WTC11 (cell line): ENCODE measurements around the gene KLHL25.

Experiments used
- CREB1 ChIP-seq: sonication (generic); formaldehyde crosslinking; IDR thresholded peaks from 2 replicates; pipeline ENCODE4 v1.8.0; 2023; ENCODE audit warnings: mild to moderate bottlenecking, missing genetic modification reagents
- ETV6 ChIP-seq: sonication (generic); formaldehyde crosslinking; IDR thresholded peaks from 2 replicates; pipeline ENCODE4 v1.8.1; 2022; ENCODE audit warnings: mild to moderate bottlenecking, missing genetic modification reagents
- GABPB1 ChIP-seq: sonication (generic); formaldehyde crosslinking; IDR thresholded peaks from 2 replicates; pipeline ENCODE4 v1.8.1; 2023; ENCODE audit warnings: mild to moderate bottlenecking, missing genetic modification reagents
- GTF2I ChIP-seq: fragments of 250-450 bp; sonication (Bioruptor Pico); conservative IDR thresholded peaks from 2 replicates; pipeline ENCODE4 v1.4.0; 2021; ENCODE audit warnings: mild to moderate bottlenecking
- NR1H2 ChIP-seq: sonication (generic); formaldehyde crosslinking; IDR thresholded peaks from 2 replicates; pipeline ENCODE4 v1.9.0; 2021; ENCODE audit warnings: mild to moderate bottlenecking, moderate library complexity, missing genetic modification reagents
- NR3C1 ChIP-seq: sonication (generic); formaldehyde crosslinking; conservative IDR thresholded peaks from 2 replicates; pipeline ENCODE4 v1.8.1; 2023; ENCODE audit warnings: low read depth, mild to moderate bottlenecking, missing genetic modification reagents
- SP1 ChIP-seq: sonication (generic); formaldehyde crosslinking; conservative IDR thresholded peaks from 2 replicates; pipeline ENCODE4 v1.8.1; 2022; ENCODE audit warnings: missing genetic modification reagents
- ZBTB21 ChIP-seq: sonication (generic); formaldehyde crosslinking; IDR thresholded peaks from 2 replicates; pipeline ENCODE4 v1.8.1; 2023; ENCODE audit warnings: mild to moderate bottlenecking, missing genetic modification reagents, borderline replicate concordance
- ZNF416 ChIP-seq: fragments of 250-450 bp; sonication (Bioruptor Pico); IDR thresholded peaks from 2 replicates; pipeline ENCODE4 v1.9.0; 2021; ENCODE audit warnings: mild to moderate bottlenecking, inconsistent platforms
- TF ChIP-seq, protein P1 (sequence below): fragments of 200-600 bp; IDR thresholded peaks from 2 replicates; pipeline ENCODE4 v1.8.0; 2022; ENCODE audit warnings: antibody characterized with exemption
- TF ChIP-seq, protein P2 (sequence below): sonication (generic); formaldehyde crosslinking; IDR thresholded peaks from 2 replicates; pipeline ENCODE4 v1.8.0; 2023; ENCODE audit warnings: mild to moderate bottlenecking, missing genetic modification reagents

DNA sequence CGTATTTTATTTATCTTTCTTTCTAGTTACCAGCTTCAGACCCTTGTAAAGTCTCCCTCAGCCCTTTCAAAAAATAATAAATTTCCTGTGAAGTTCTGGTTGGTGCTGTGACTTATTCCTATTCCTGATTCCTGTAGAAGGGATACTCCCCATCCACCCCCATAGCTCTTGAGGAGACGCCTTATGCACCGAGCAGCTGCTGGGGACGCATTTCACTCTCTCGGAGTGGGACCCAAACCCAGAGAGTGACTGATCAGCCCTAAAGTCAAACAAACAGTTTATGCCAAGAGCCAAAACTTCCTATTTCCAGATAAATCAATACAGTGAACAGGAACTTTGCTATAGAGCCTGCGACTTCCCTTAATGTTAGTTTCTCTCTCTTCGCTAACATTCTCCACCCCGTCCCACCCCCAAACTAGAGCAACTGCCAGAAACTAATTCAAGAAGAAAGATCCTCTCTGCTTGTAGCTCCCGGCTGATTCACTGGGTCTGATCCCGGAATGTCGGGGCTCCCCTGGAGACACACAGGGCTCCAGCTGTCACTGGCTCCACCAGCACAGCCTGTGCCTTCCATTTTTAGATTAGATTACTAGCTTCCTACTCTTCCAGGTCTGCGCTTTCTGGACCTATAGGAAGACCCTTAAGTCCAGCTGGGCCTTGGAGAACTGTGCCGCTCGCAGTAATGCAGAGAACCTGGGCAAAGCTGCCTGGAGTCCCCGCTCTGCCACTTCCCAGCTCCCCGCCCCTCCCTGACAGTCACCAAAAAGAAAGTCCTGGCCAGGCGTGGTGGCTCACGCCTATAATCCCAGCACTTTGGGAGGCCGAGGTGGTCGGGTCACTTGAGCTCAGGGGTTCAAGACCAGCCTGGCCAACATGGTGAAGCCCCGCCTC, 45.2 kb downstream of the KLHL25 start:
- no peak for TF ChIP-seq SP1 (CRISPR knock-in tag)
- TF ChIP-seq GTF2I: no peak
- TF ChIP-seq, protein P1, sequence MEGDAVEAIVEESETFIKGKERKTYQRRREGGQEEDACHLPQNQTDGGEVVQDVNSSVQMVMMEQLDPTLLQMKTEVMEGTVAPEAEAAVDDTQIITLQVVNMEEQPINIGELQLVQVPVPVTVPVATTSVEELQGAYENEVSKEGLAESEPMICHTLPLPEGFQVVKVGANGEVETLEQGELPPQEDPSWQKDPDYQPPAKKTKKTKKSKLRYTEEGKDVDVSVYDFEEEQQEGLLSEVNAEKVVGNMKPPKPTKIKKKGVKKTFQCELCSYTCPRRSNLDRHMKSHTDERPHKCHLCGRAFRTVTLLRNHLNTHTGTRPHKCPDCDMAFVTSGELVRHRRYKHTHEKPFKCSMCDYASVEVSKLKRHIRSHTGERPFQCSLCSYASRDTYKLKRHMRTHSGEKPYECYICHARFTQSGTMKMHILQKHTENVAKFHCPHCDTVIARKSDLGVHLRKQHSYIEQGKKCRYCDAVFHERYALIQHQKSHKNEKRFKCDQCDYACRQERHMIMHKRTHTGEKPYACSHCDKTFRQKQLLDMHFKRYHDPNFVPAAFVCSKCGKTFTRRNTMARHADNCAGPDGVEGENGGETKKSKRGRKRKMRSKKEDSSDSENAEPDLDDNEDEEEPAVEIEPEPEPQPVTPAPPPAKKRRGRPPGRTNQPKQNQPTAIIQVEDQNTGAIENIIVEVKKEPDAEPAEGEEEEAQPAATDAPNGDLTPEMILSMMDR: no peak
- TF ChIP-seq ZBTB21 (CRISPR knock-in tag): no peak
- TF ChIP-seq, protein P2, sequence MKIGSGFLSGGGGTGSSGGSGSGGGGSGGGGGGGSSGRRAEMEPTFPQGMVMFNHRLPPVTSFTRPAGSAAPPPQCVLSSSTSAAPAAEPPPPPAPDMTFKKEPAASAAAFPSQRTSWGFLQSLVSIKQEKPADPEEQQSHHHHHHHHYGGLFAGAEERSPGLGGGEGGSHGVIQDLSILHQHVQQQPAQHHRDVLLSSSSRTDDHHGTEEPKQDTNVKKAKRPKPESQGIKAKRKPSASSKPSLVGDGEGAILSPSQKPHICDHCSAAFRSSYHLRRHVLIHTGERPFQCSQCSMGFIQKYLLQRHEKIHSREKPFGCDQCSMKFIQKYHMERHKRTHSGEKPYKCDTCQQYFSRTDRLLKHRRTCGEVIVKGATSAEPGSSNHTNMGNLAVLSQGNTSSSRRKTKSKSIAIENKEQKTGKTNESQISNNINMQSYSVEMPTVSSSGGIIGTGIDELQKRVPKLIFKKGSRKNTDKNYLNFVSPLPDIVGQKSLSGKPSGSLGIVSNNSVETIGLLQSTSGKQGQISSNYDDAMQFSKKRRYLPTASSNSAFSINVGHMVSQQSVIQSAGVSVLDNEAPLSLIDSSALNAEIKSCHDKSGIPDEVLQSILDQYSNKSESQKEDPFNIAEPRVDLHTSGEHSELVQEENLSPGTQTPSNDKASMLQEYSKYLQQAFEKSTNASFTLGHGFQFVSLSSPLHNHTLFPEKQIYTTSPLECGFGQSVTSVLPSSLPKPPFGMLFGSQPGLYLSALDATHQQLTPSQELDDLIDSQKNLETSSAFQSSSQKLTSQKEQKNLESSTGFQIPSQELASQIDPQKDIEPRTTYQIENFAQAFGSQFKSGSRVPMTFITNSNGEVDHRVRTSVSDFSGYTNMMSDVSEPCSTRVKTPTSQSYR (CRISPR knock-in tag): no peak
- no peak for TF ChIP-seq GABPB1 (CRISPR knock-in tag)
- no peak for TF ChIP-seq CREB1 (CRISPR knock-in tag)
- no peak for TF ChIP-seq NR3C1 (CRISPR knock-in tag)
- no peak for TF ChIP-seq ETV6 (CRISPR knock-in tag)
- no peak for TF ChIP-seq ZNF416 (CRISPR knock-in tag)
- no peak for TF ChIP-seq NR1H2
